OCI-LY3 (cell line): ENCODE results near the gene CYP27B1.

ENCODE experiments used
- H2AFZ ChIP-seq: fragments of 200-600, 300-600 bp; shearing (Covaris generic); 2 replicates; pipeline ENCODE4 v1.6.0; 2014; ENCODE audit warnings: antibody characterized with exemption, low read depth, low read length
- H3K27ac ChIP-seq: fragments of 200-600, 300-600 bp; sonication (generic); 2 replicates; pipeline ENCODE4 v1.5.1; 2014; ENCODE audit warnings: mild to moderate bottlenecking, low read length, moderate library complexity, mixed read lengths
- H3K27me3 ChIP-seq: fragments of 200-600, 300-600 bp; sonication (generic); 2 replicates; pipeline ENCODE4 v1.6.1; 2014; ENCODE audit warnings: low read depth, low read length, mixed read lengths
- H3K36me3 ChIP-seq: fragments of 200-600, 300-600 bp; sonication (generic); replicated peaks from 2 replicates; pipeline ENCODE3; 2014; ENCODE audit warnings: low read depth, low read length, mixed read lengths
- H3K4me1 ChIP-seq: fragments of 300-600, 200-600 bp; sonication (generic); 2 replicates; pipeline ENCODE4 v1.6.1; 2014; ENCODE audit warnings: low read length, mixed read lengths
- H3K4me2 ChIP-seq: fragments of 200-600, 300-600 bp; sonication (generic); 2 replicates; pipeline ENCODE4 v1.6.1; 2014; ENCODE audit warnings: low read length, mixed read lengths
- H3K4me3 ChIP-seq: fragments of 300-600, 200-600 bp; sonication (generic); 2 replicates; pipeline ENCODE4 v1.5.1; 2014; ENCODE audit warnings: antibody characterized with exemption, mild to moderate bottlenecking, low read length, moderate library complexity
- H3K79me2 ChIP-seq: fragments of 300-600, 200-600 bp; shearing (Covaris generic); 2 replicates; pipeline ENCODE4 v1.6.1; 2014; ENCODE audit warnings: mild to moderate bottlenecking, low read length, mixed read lengths
- H3K9ac ChIP-seq: fragments of 300-600, 200-600 bp; shearing (Covaris generic); 2 replicates; pipeline ENCODE4 v1.6.0; 2014; ENCODE audit warnings: mild to moderate bottlenecking, low read length, moderate library complexity
- H3K9me3 ChIP-seq: fragments of 200-600, 300-600 bp; shearing (Covaris generic); 2 replicates; pipeline ENCODE4 v1.6.1; 2014; ENCODE audit warnings: low read length, mixed read lengths; ENCODE audit not compliant: insufficient read depth
- H4K20me1 ChIP-seq: fragments of 200-600, 300-600 bp; sonication (generic); 2 replicates; pipeline ENCODE4 v1.6.1; 2016; ENCODE audit warnings: low read length, mixed read lengths; ENCODE audit not compliant: insufficient read depth
- CTCF ChIP-seq: fragments of 200-600, 300-600 bp; sonication (generic); IDR thresholded peaks from 2 replicates; pipeline ENCODE4 v1.5.1; 2014; ENCODE audit warnings: antibody characterized with exemption, low read length, low read depth
- EZH2phosphoT487 ChIP-seq: fragments of 200-600 bp; shearing (Covaris generic); IDR thresholded peaks from 2 replicates; pipeline ENCODE4 v1.6.1; 2018; ENCODE audit warnings: antibody characterized with exemption, mixed run types, low read depth

The CYP27B1 gene

GRCh38 chr12:57782608-57783465, 16.0 kb upstream of the CYP27B1 start, which contains the start of gene TSFM:
Gene TSFM (plus strand): TSS chr12:57782787. CDS start chr12:57782802, 15 bp downstream.
- H3K27me3 ChIP-seq = no peaks in the 10 kb centered on the region
- peaks cover 27% of the 10 kb centered on the region for H3K36me3 ChIP-seq
- H3K4me3 ChIP-seq = peak within 1 kb of the TSS; percentile 89
- peaks cover 19% of the 10 kb centered on the region for H3K79me2 ChIP-seq
- no peaks in the 10 kb centered on the region for H3K9me3 ChIP-seq
- no peak within 1 kb of the TSS for H3K27ac ChIP-seq
- H3K4me1 ChIP-seq = peaks cover 13% of the 10 kb centered on the region
- H3K9ac ChIP-seq = peak within 1 kb of the TSS; percentile 69
- no peaks in the 10 kb centered on the region for H4K20me1 ChIP-seq
- peak within 1 kb of the TSS; percentile 89 for H2AFZ ChIP-seq
- H3K4me2 ChIP-seq = peak within 1 kb of the TSS; percentile 88
- TF ChIP-seq EZH2phosphoT487 (no peak), CTCF (peak; percentile 91)

DNA sequence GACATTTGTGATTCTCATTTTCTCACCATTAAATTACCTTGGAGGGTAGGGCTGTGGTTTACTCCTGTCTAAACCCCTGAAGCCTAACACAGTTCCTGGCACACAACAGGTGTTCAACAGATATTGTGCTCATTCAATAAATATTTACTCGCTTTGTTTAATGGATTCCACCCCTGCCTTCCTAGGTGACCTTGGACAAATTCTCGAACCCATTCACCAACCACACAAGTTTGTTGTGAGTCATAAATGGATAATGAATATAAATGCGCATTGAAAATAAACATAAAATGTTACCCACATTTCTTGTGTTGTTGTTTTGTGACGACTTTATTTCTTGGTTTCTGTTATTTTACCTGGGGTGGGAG, 15.3 kb upstream of the CYP27B1 start:
- no peak overlapping the region for H3K27ac ChIP-seq
- peak overlapping the region; percentile 89 for H2AFZ ChIP-seq
- H3K4me3 ChIP-seq = peak overlapping the region; percentile 89
- H3K4me1 ChIP-seq = peaks cover 13% of the 10 kb centered on the region
- H3K4me2 ChIP-seq = peak overlapping the region; percentile 83
- no peaks in the 10 kb centered on the region for H4K20me1 ChIP-seq
- peaks cover 25% of the 10 kb centered on the region for H3K36me3 ChIP-seq
- peak overlapping the region; percentile 39 for H3K9ac ChIP-seq
- TF ChIP-seq CTCF (no peak), EZH2phosphoT487 (no peak)
- H3K27me3 ChIP-seq = no peaks in the 10 kb centered on the region
- no peaks in the 10 kb centered on the region for H3K9me3 ChIP-seq
- H3K79me2 ChIP-seq = peaks cover 19% of the 10 kb centered on the region

- peaks cover 19% of the 10 kb centered on the region for H3K79me2 ChIP-seq
- H3K4me3 ChIP-seq = no peak overlapping the region
- H3K27me3 ChIP-seq = no peaks in the 10 kb centered on the region
- H3K4me1 ChIP-seq = peaks cover 13% of the 10 kb centered on the region
- no peak overlapping the region for H3K27ac ChIP-seq
- peak overlapping the region; percentile 83 for H3K4me2 ChIP-seq
- H3K36me3 ChIP-seq = peaks cover 20% of the 10 kb centered on the region
- H3K9ac ChIP-seq = no peak overlapping the region
- H2AFZ ChIP-seq = no peak overlapping the region
- no peak for TF ChIP-seq CTCF
- TF ChIP-seq EZH2phosphoT487 = no peak
- no peaks in the 10 kb centered on the region for H4K20me1 ChIP-seq
- no peaks in the 10 kb centered on the region for H3K9me3 ChIP-seq
Observed at GRCh38 chr12:57781801-57782200, 14.9 kb upstream of the CYP27B1 start.

GRCh38 chr12:57781244-57781643, 14.4 kb upstream of the CYP27B1 start:
- H3K79me2 ChIP-seq = peaks cover 19% of the 10 kb centered on the region
- no peak overlapping the region for H3K9ac ChIP-seq
- H3K9me3 ChIP-seq = no peaks in the 10 kb centered on the region
- TF ChIP-seq CTCF = no peak
- no peak for TF ChIP-seq EZH2phosphoT487
- H3K4me1 ChIP-seq = peaks cover 13% of the 10 kb centered on the region
- H3K4me3 ChIP-seq = no peak overlapping the region
- no peaks in the 10 kb centered on the region for H3K27me3 ChIP-seq
- no peaks in the 10 kb centered on the region for H4K20me1 ChIP-seq
- H2AFZ ChIP-seq = no peak overlapping the region
- peaks cover 15% of the 10 kb centered on the region for H3K36me3 ChIP-seq
- no peak overlapping the region for H3K27ac ChIP-seq
- H3K4me2 ChIP-seq = no peak overlapping the region
